IMR-90 (cell line): ENCODE data around the gene UBE3C. TPM values are rescaled to one million over a fixed set of nuclear protein-coding genes. Genes with fewer than 3 reads are reported as not detected.

Experiments
- ATAC-seq: fragments of 200-7000 bp; cut with Tn5 transposase; 2 replicates; pipeline ENCODE4 v1.9.1; 2020; ENCODE audit warnings: low read depth, mild to moderate bottlenecking, moderate library complexity
- BruUV-seq: library from RNA; stranded (reverse); fragments of 400-500 nt; replicated peaks from 2 replicates; lab custom pipeline; 2021; lab: Mats Ljungman, UMichigan
- CTCF ChIA-PET: fragments of 300-600 bp; formaldehyde crosslinking; extraction: SDS; loops from one replicate; lab custom pipeline; 2021; ENCODE audit warnings: antibody characterized with exemption; lab: Yijun Ruan, JAX
- POLR2A ChIA-PET: fragments of 300-600 bp; sonication (Branson Sonifier 250); formaldehyde crosslinking; loops from one replicate; lab custom pipeline; 2022; ENCODE audit warnings: antibody characterized with exemption; ENCODE audit not compliant: unreplicated experiment; lab: Charles Lee
- DNase-seq: peaks from one replicate; pipeline ENCODE4 v3.0.0; 2013
- H2AFZ ChIP-seq: replicated peaks from 2 replicates; pipeline ENCODE3; 2013; ENCODE audit warnings: low read length, mild to moderate bottlenecking; ENCODE audit not compliant: poor library complexity
- H2AK5ac ChIP-seq: 2 replicates; pipeline ENCODE4 v1.6.1; 2013; ENCODE audit warnings: low read depth, low read length, inconsistent platforms
- H2AK9ac ChIP-seq: replicated peaks from 2 replicates; pipeline ENCODE3; 2013; ENCODE audit warnings: mild to moderate bottlenecking, low read depth, low read length, moderate library complexity; ENCODE audit not compliant: poor library complexity
- H2BK120ac ChIP-seq: 2 replicates; pipeline ENCODE4 v1.6.1; 2013; ENCODE audit warnings: low read depth, low read length, inconsistent platforms
- H2BK15ac ChIP-seq: 3 replicates; pipeline ENCODE4 v1.6.1; 2013; ENCODE audit warnings: low read depth, low read length, inconsistent platforms
- H2BK20ac ChIP-seq: 2 replicates; pipeline ENCODE4 v1.6.1; 2013; ENCODE audit warnings: low read depth, mild to moderate bottlenecking, inconsistent platforms, low read length, moderate library complexity
- H2BK5ac ChIP-seq: 2 replicates; pipeline ENCODE4 v1.6.1; 2013; ENCODE audit warnings: mild to moderate bottlenecking, low read depth, low read length, inconsistent platforms; ENCODE audit not compliant: poor library complexity, severe bottlenecking
- H3K14ac ChIP-seq: replicated peaks from 2 replicates; pipeline ENCODE4 v1.6.1; 2013; ENCODE audit warnings: low read depth, low read length, inconsistent platforms
- H3K18ac ChIP-seq: 2 replicates; pipeline ENCODE4 v1.6.1; 2013; ENCODE audit warnings: low read depth, low read length, control low read depth
- H3K23ac ChIP-seq: 2 replicates; pipeline ENCODE4 v1.6.1; 2013; ENCODE audit warnings: low read depth, low read length, inconsistent platforms
- H3K27ac ChIP-seq: 2 replicates; pipeline ENCODE4 v1.5.1; 2013; ENCODE audit warnings: mild to moderate bottlenecking, control low read depth, low read length; ENCODE audit not compliant: insufficient read depth
- H3K27me3 ChIP-seq: 2 replicates; pipeline ENCODE4 v1.6.1; 2013; ENCODE audit warnings: low read length; ENCODE audit not compliant: control insufficient read depth, insufficient read depth
- H3K36me3 ChIP-seq: 2 replicates; pipeline ENCODE4 v1.6.1; 2013; ENCODE audit warnings: low read length, mixed read lengths; ENCODE audit not compliant: control insufficient read depth, insufficient read depth
- H3K4ac ChIP-seq: 2 replicates; pipeline ENCODE4 v1.6.1; 2013; ENCODE audit warnings: low read depth, low read length, inconsistent platforms
- H3K4me1 ChIP-seq: 2 replicates; pipeline ENCODE4 v1.6.1; 2013; ENCODE audit warnings: low read length, mixed read lengths; ENCODE audit not compliant: control insufficient read depth, insufficient read depth
- H3K4me2 ChIP-seq: 2 replicates; pipeline ENCODE4 v1.6.1; 2013; ENCODE audit warnings: low read depth, mild to moderate bottlenecking, control low read depth, low read length, moderate library complexity
- H3K4me3 ChIP-seq: 2 replicates; pipeline ENCODE4 v1.5.1; 2013; ENCODE audit warnings: low read depth, mild to moderate bottlenecking, control low read depth, low read length, moderate library complexity; ENCODE audit not compliant: insufficient read depth
- H3K56ac ChIP-seq: 2 replicates; pipeline ENCODE4 v1.6.1; 2013; ENCODE audit warnings: low read length, inconsistent platforms; ENCODE audit not compliant: insufficient read depth; ENCODE audit errors: extremely low read depth
- H3K79me1 ChIP-seq, 2 experiments: 2 replicates each; pipeline ENCODE4 v1.6.1; 2013; ENCODE audit warnings: low read length in 2 of 2, inconsistent platforms in 1 of 2, low read depth in 1 of 2
- H3K9ac ChIP-seq: 2 replicates; pipeline ENCODE4 v1.6.1; 2013; ENCODE audit warnings: low read depth, low read length, control low read depth
- H3K9me1 ChIP-seq: 2 replicates; pipeline ENCODE4 v1.6.1; 2013; ENCODE audit warnings: low read length, inconsistent platforms; ENCODE audit not compliant: insufficient read depth
- H3K9me3 ChIP-seq: 2 replicates; pipeline ENCODE4 v1.6.1; 2013; ENCODE audit warnings: low read length; ENCODE audit not compliant: control insufficient read depth, insufficient read depth
- H4K20me1 ChIP-seq: 2 replicates; pipeline ENCODE4 v1.6.1; 2013; ENCODE audit warnings: low read length, inconsistent platforms; ENCODE audit not compliant: insufficient read depth
- H4K5ac ChIP-seq: 2 replicates; pipeline ENCODE4 v1.6.1; 2013; ENCODE audit warnings: mild to moderate bottlenecking, low read depth, low read length, control low read depth
- H4K8ac ChIP-seq, 2 experiments: 2 replicates each; pipeline ENCODE4 v1.6.1; 2013; ENCODE audit warnings: low read depth in 2 of 2, low read length in 2 of 2, control low read depth in 1 of 2, inconsistent platforms in 1 of 2
- H4K91ac ChIP-seq: 2 replicates; pipeline ENCODE4 v1.6.1; 2013; ENCODE audit warnings: low read depth, low read length, inconsistent platforms; ENCODE audit not compliant: insufficient read depth
- BHLHE40 ChIP-seq: fragments of 150-350 bp; IDR thresholded peaks from 2 replicates; pipeline ENCODE4 v1.6.1; 2016; ENCODE audit warnings: mild to moderate bottlenecking, low read depth, low read length
- CEBPB ChIP-seq: IDR thresholded peaks from 2 replicates; pipeline ENCODE4 v1.6.1; 2012; ENCODE audit warnings: low read depth, low read length, improper control_type of control experiment
- CHD1 ChIP-seq: IDR thresholded peaks from 2 replicates; pipeline ENCODE4 v1.6.1; 2012; ENCODE audit warnings: low read depth, low read length, improper control_type of control experiment
- FOS ChIP-seq: fragments of 150-350 bp; IDR thresholded peaks from 2 replicates; pipeline ENCODE4 v1.6.1; 2016; ENCODE audit warnings: low read depth, low read length
- MAFK ChIP-seq: IDR thresholded peaks from 2 replicates; pipeline ENCODE4 v1.6.1; 2012; ENCODE audit warnings: low read depth, low read length, improper control_type of control experiment
- POLR2A ChIP-seq: IDR thresholded peaks from 2 replicates; pipeline ENCODE4 v1.6.1; 2012; ENCODE audit warnings: mild to moderate bottlenecking, low read depth, low read length
- RFX5 ChIP-seq: IDR thresholded peaks from 2 replicates; pipeline ENCODE4 v1.8.0; 2012; ENCODE audit warnings: low read depth, mild to moderate bottlenecking, low read length, moderate library complexity
- SMC3 ChIP-seq: fragments of 150-350 bp; IDR thresholded peaks from 2 replicates; pipeline ENCODE4 v1.6.1; 2016; ENCODE audit warnings: low read depth, mild to moderate bottlenecking, antibody characterized with exemption, low read length, moderate library complexity
- WGBS, 2 experiments: methylation state at CpG; one replicate each; pipeline versions ENCODE4 v1.1.5 to v1.1.7; 2013; ENCODE audit warnings: missing lambda C conversion rate in 2 of 2; ENCODE audit not compliant: insufficient read length in 1 of 2; ENCODE audit errors: extremely low coverage in 2 of 2; 5-methylcytosine and 5-hydroxymethylcytosine counted together
- dilution Hi-C: fragments of 300-500 bp; cut with HindIII; formaldehyde crosslinking; loops from one replicate; pipeline ENCODE4 v1.14.3; 2018; ENCODE audit warnings: low sequenced_read_pairs; ENCODE audit not compliant: unreplicated experiment
- in situ Hi-C: fragments of 300-500 bp; cut with MboI; formaldehyde crosslinking; loops from 3 replicates; pipeline ENCODE4 v1.14.3; 2019; ENCODE audit warnings: low sequenced_read_pairs, inconsistent platforms, mixed read lengths
- intact Hi-C: fragments of 100-400 bp; cut with micrococcal nuclease; formaldehyde crosslinking; loops from 2 replicates; pipeline ENCODE4 v1.10.0; 2022
- polyA plus RNA-seq, 3 experiments: library from polyadenylated mRNA; depleted of rRNA; stranded (reverse); fragments of >200 nt; gene quantifications; 2 replicates each; pipeline ENCODE4 v1.2.3, GENCODE V29; 2012; ENCODE audit warnings: low replicate concordance in 1 of 3
- total RNA-seq: library from RNA; depleted of rRNA; stranded (reverse); fragments of >200 nt; gene quantifications from 2 replicates; pipeline ENCODE4 v1.2.3, GENCODE V29; 2012
- TF ChIP-seq, protein P1 (sequence below): fragments of 150-350 bp; IDR thresholded peaks from 2 replicates; pipeline ENCODE4 v1.6.1; 2017; ENCODE audit warnings: mild to moderate bottlenecking, antibody characterized with exemption, low read length, low read depth
- TF ChIP-seq, protein P2 (sequence below): fragments of 150-350 bp; IDR thresholded peaks from 2 replicates; pipeline ENCODE4 v1.6.1; 2016; ENCODE audit warnings: low read depth, mild to moderate bottlenecking, low read length, moderate library complexity, borderline replicate concordance

Gene UBE3C
- total and polyA plus RNA-seq, 2 of the 4 experiments (the other 2 are of a cell fraction), result 43.0 to 60.6 TPM

DNA sequence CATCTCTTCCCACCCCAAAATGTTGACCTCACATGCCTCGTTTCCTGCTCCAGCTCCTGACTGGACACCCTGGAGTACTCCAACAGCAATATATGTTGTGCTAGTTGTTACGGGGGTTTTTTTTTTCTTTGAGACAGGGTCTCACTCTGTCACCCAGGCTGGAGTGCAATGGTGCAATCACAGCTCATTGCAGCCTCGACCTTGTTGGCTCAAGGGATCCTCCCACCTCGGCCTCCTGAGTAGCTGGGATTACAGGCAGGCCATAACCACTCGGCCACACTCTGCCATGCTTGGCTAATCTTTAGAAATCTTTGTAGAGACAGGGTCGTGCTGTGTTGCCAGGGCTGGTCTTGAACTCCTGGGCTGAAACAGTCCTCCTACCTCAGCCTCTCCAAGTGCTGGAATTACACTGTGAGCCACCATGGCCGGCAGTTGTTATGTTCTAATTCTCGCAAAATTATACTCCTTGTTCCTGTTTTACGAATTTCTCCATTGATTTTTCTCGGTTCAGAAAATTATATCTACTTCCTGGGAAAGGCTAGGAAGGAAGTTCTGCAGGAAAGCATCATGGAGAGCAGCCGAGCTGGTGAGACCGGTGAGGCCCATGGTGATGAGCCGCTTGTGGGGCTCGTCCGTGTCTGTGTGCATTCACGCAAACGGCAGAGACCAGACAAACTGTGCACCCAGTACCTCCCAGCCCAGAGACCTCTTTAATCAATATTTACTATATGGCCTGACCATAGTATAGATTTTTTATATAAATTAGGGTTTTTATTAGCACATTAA is 145.7 kb downstream of the UBE3C start:
- Histone ChIP-seq H4K91ac (no peak overlapping the region), H3K9ac (no peak overlapping the region), H3K23ac (no peak overlapping the region), H3K4me3 (no peak overlapping the region), H3K4me1 (no peaks in the 10 kb centered on the region), H3K9me1 (no peaks in the 10 kb centered on the region), H2BK15ac (no peak overlapping the region), H3K27ac (no peak overlapping the region), H3K9me3 (peaks cover 3% of the 10 kb centered on the region), H3K18ac (no peak overlapping the region), H2BK5ac (no peak overlapping the region), H3K27me3 (no peaks in the 10 kb centered on the region), H2AFZ (no peak overlapping the region), H4K8ac (no peak overlapping the region), H2BK120ac (no peak overlapping the region), H4K20me1 (no peaks in the 10 kb centered on the region), H2AK9ac (no peak overlapping the region), H3K56ac (no peak overlapping the region), H3K4me2 (no peak overlapping the region), H3K14ac (no peak overlapping the region), H2BK20ac (no peak overlapping the region), H3K4ac (no peak overlapping the region), H3K36me3 (no peaks in the 10 kb centered on the region), H4K5ac (no peak overlapping the region), H2AK5ac (no peak overlapping the region), H3K79me1 (no peaks in the 10 kb centered on the region)
- TF ChIP-seq SMC3 (no peak), MAFK (no peak), RFX5 (no peak), CEBPB (no peak), POLR2A (no peak), FOS (no peak), BHLHE40 (no peak), CHD1 (no peak)
- TF ChIP-seq, protein P1, sequence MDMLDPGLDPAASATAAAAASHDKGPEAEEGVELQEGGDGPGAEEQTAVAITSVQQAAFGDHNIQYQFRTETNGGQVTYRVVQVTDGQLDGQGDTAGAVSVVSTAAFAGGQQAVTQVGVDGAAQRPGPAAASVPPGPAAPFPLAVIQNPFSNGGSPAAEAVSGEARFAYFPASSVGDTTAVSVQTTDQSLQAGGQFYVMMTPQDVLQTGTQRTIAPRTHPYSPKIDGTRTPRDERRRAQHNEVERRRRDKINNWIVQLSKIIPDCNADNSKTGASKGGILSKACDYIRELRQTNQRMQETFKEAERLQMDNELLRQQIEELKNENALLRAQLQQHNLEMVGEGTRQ, result no peak
- TF ChIP-seq, protein P2, sequence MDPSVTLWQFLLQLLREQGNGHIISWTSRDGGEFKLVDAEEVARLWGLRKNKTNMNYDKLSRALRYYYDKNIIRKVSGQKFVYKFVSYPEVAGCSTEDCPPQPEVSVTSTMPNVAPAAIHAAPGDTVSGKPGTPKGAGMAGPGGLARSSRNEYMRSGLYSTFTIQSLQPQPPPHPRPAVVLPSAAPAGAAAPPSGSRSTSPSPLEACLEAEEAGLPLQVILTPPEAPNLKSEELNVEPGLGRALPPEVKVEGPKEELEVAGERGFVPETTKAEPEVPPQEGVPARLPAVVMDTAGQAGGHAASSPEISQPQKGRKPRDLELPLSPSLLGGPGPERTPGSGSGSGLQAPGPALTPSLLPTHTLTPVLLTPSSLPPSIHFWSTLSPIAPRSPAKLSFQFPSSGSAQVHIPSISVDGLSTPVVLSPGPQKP, result no peak
- POLR2A ChIA-PET, result no interaction called here
- dilution Hi-C loops, result no loop called here
- in situ Hi-C loops, result no loop called here
- ATAC-seq (no peak), DNase-seq (no peak)
- WGBS, 2 experiments, result 62% methylated on average over 3 of the region's 17 CpGs; no CpG with 5 or more reads in 1 of the 2 experiments
- intact Hi-C loops, result no loop called here
- CTCF ChIA-PET, result no interaction called here
- BruUV-seq, result no TSS peak
